GM12878 (cell line): ENCODE data around the gene WWTR1. TPM values are rescaled to one million over a fixed set of nuclear protein-coding genes. Genes with fewer than 3 reads are reported as not detected.
A peak's percentile ranks its signal among the peaks of the same experiment; 100 is the strongest.

ENCODE experiments used
- BCL3 ChIP-seq: IDR thresholded peaks from 2 replicates; pipeline ENCODE4 v1.6.1; 2011; ENCODE audit warnings: borderline replicate concordance, low read depth, mild to moderate bottlenecking, moderate library complexity, low read length; ENCODE audit not compliant: insufficient read depth, poor library complexity, severe bottlenecking
- BMI1 ChIP-seq: fragments of 450-650 bp; IDR thresholded peaks from 2 replicates; pipeline ENCODE4 v1.6.1; 2016; ENCODE audit warnings: mild to moderate bottlenecking, moderate library complexity, borderline replicate concordance
- CBX3 ChIP-seq: fragments of 200-600 bp; sonication (generic); IDR thresholded peaks from 2 replicates; pipeline ENCODE4 v1.6.1; 2016; ENCODE audit warnings: low read depth, borderline replicate concordance
- ELK1 ChIP-seq: IDR thresholded peaks from 2 replicates; pipeline ENCODE4 v1.6.1; 2012; ENCODE audit warnings: low read depth, low read length, improper control_type of control experiment
- FOXK2 ChIP-seq: fragments of 450-650 bp; IDR thresholded peaks from 2 replicates; pipeline ENCODE4 v1.6.1; 2017; ENCODE audit warnings: mild to moderate bottlenecking, moderate library complexity
- GABPA ChIP-seq: IDR thresholded peaks from 2 replicates; pipeline ENCODE4 v1.6.1; 2014; ENCODE audit warnings: antibody characterized with exemption, low read depth, mild to moderate bottlenecking, inconsistent platforms
- JUND ChIP-seq: IDR thresholded peaks from 2 replicates; pipeline ENCODE4 v1.6.1; 2012; ENCODE audit warnings: low read depth, mild to moderate bottlenecking, low read length, improper control_type of control experiment, moderate library complexity
- MLLT1 ChIP-seq: fragments of 450-650 bp; IDR thresholded peaks from 2 replicates; pipeline ENCODE4 v1.6.1; 2016; ENCODE audit warnings: mild to moderate bottlenecking
- NBN ChIP-seq: fragments of 450-650 bp; IDR thresholded peaks from 2 replicates; pipeline ENCODE4 v1.6.1; 2016
- PAX5 ChIP-seq: IDR thresholded peaks from 2 replicates; pipeline ENCODE4 v1.6.1; 2011; ENCODE audit warnings: low read depth, low read length, borderline replicate concordance
- POLR2A ChIP-seq: IDR thresholded peaks from 2 replicates; pipeline ENCODE4 v1.6.1; 2011; ENCODE audit warnings: low read depth, mild to moderate bottlenecking, low read length
- TAF1 ChIP-seq: IDR thresholded peaks from 2 replicates; pipeline ENCODE4 v1.6.1; 2011; ENCODE audit warnings: mild to moderate bottlenecking, low read depth, low read length, borderline replicate concordance
- TCF7 ChIP-seq: IDR thresholded peaks from 2 replicates; pipeline ENCODE4 v1.6.1; 2014; ENCODE audit warnings: antibody characterized with exemption, borderline replicate concordance
- ZBTB4 ChIP-seq: fragments of 450-650 bp; formaldehyde crosslinking; IDR thresholded peaks from 2 replicates; pipeline ENCODE4 v1.4.0; 2022; ENCODE audit warnings: mild to moderate bottlenecking, moderate library complexity
- ZNF207 ChIP-seq: fragments of 450-650 bp; IDR thresholded peaks from 2 replicates; pipeline ENCODE4 v1.6.1; 2014; ENCODE audit warnings: antibody characterized with exemption, mild to moderate bottlenecking, borderline replicate concordance
- ZNF384 ChIP-seq: IDR thresholded peaks from 2 replicates; pipeline ENCODE4 v1.6.1; 2012; ENCODE audit warnings: low read depth, mild to moderate bottlenecking, low read length, improper control_type of control experiment, borderline replicate concordance
- polyA plus RNA-seq, 11 experiments: library from polyadenylated mRNA; depleted of rRNA in 4 of 11; unstranded in 6 of 11; stranded (reverse) in 5 of 11; fragments of >200 nt; fragmentation: Nextera tagmentation in 4 of 11; fragmentation: Illumina TruSeq in 1 of 11; extraction: Ambion mirVana in 4 of 11; extraction: Trizol in 1 of 11; gene quantifications; 1 replicate in 1 of 11; 2 replicates in 10 of 11; pipeline versions ENCODE4 v1.2.1 to v1.2.3, GENCODE V29; 2011 to 2016; ENCODE audit warnings: inconsistent platforms in 2 of 11, missing spikeins in 2 of 11, low read depth in 1 of 11
- total RNA-seq, 4 experiments: library from RNA; depleted of rRNA in 3 of 4; stranded (reverse); fragments of >200 nt in 3 of 4; fragmentation: Illumina TruSeq in 1 of 4; extraction: Trizol in 1 of 4; gene quantifications; 2 replicates each; pipeline versions ENCODE4 v1.2.1 to v1.2.3, GENCODE V29; 2013 to 2021
- TF ChIP-seq, protein P1 (sequence below): fragments of 450-650 bp; conservative IDR thresholded peaks from 2 replicates; pipeline ENCODE4 v1.6.1; 2017; ENCODE audit warnings: mild to moderate bottlenecking, moderate library complexity
- TF ChIP-seq, protein P2 (sequence below): fragments of 450-650 bp; IDR thresholded peaks from 2 replicates; pipeline ENCODE4 v1.6.1; 2014; ENCODE audit warnings: mild to moderate bottlenecking

WWTR1 gene
- total and polyA plus RNA-seq, 10 of the 15 experiments (the other 5 are each of a cell fraction or from before 2014, with no cell fraction given) = 2.5 to 18.5 (median 5.8) TPM

- TF ChIP-seq BCL3 = no peak
- no peak for TF ChIP-seq POLR2A
- TF ChIP-seq BMI1 = no peak
- TF ChIP-seq TCF7 = no peak
- TF ChIP-seq PAX5 = no peak
- TF ChIP-seq, protein P1, sequence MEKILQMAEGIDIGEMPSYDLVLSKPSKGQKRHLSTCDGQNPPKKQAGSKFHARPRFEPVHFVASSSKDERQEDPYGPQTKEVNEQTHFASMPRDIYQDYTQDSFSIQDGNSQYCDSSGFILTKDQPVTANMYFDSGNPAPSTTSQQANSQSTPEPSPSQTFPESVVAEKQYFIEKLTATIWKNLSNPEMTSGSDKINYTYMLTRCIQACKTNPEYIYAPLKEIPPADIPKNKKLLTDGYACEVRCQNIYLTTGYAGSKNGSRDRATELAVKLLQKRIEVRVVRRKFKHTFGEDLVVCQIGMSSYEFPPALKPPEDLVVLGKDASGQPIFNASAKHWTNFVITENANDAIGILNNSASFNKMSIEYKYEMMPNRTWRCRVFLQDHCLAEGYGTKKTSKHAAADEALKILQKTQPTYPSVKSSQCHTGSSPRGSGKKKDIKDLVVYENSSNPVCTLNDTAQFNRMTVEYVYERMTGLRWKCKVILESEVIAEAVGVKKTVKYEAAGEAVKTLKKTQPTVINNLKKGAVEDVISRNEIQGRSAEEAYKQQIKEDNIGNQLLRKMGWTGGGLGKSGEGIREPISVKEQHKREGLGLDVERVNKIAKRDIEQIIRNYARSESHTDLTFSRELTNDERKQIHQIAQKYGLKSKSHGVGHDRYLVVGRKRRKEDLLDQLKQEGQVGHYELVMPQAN = no peak
- TF ChIP-seq FOXK2 = no peak
- TF ChIP-seq JUND = no peak
- TF ChIP-seq, protein P2, sequence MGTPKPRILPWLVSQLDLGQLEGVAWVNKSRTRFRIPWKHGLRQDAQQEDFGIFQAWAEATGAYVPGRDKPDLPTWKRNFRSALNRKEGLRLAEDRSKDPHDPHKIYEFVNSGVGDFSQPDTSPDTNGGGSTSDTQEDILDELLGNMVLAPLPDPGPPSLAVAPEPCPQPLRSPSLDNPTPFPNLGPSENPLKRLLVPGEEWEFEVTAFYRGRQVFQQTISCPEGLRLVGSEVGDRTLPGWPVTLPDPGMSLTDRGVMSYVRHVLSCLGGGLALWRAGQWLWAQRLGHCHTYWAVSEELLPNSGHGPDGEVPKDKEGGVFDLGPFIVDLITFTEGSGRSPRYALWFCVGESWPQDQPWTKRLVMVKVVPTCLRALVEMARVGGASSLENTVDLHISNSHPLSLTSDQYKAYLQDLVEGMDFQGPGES = no peak
- TF ChIP-seq ZNF384 = no peak
- no peak for TF ChIP-seq CBX3
- TF ChIP-seq NBN = peak; percentile 77
- TF ChIP-seq ELK1 = no peak
- TF ChIP-seq TAF1 = no peak
- TF ChIP-seq MLLT1 = no peak
- TF ChIP-seq ZNF207 = no peak
- no peak for TF ChIP-seq GABPA
- no peak for TF ChIP-seq ZBTB4 (CRISPR knock-in tag)
These were observed 48.2 kb downstream of the WWTR1 start (continued) for GRCh38 chr3:149609595-149609994.
